Measurements from ENCODE around the gene KLHL12.

Gene KLHL12

GRCh38 chr1:202935844-202936243, 8.8 kb upstream of the KLHL12 start:
- no peak overlapping the region for H3K4me3 ChIP-seq (ENCODE audit: insufficient read depth in 1 of 2, low read depth in 1 of 2, low read length in 2 of 2)
- WGBS, result 79% methylated on average over 1 of the region's 3 CpGs

GRCh38 chr1:202934755-202935154, 7.7 kb upstream of the KLHL12 start:
- WGBS, result 100% methylated on average over 2 of the region's 3 CpGs
- Histone ChIP-seq H3K4ac (ENCODE audit: low read depth in 1 of 2, low read length in 2 of 2) (no peak overlapping the region), H3K4me1 (ENCODE audit: control insufficient read depth, insufficient read depth, low read depth, low read length) (no peaks in the 10 kb centered on the region), H2BK120ac (ENCODE audit: low read depth, low read length) (no peak overlapping the region), H3K4me2 (ENCODE audit: low read length, poor library complexity, severe bottlenecking) (no peak overlapping the region), H3K79me1 (replicated peaks; ENCODE audit: low read length, poor library complexity, severe bottlenecking) (no peaks in the 10 kb centered on the region), H3K4me3 (ENCODE audit: insufficient read depth in 1 of 2, low read depth in 1 of 2, low read length in 2 of 2) (no peak overlapping the region), H3K27ac (ENCODE audit: low read length, poor library complexity, severe bottlenecking) (no peak overlapping the region), H3K18ac (ENCODE audit: low read depth in 1 of 2, low read length in 2 of 2) (no peak overlapping the region), H2AK5ac (ENCODE audit: low read length, severe bottlenecking) (no peak overlapping the region), H3K14ac (ENCODE audit: low read length in 2 of 2) (no peak overlapping the region), H2BK15ac (ENCODE audit: low read depth, poor library complexity, severe bottlenecking) (no peak overlapping the region), H4K91ac (ENCODE audit: low read length) (no peak overlapping the region), H2BK5ac (ENCODE audit: low read depth, low read length, poor library complexity, severe bottlenecking) (no peak overlapping the region), H3K36me3 (ENCODE audit: control insufficient read depth in 1 of 2, insufficient read depth in 2 of 2, low read depth in 1 of 2, low read length in 2 of 2) (peaks cover 0 to 8% of the 10 kb centered on the region in 2 experiments), H3K9me3 (ENCODE audit: control insufficient read depth, low read length) (no peaks in the 10 kb centered on the region), H2BK12ac (ENCODE audit: low read length in 2 of 2) (no peak overlapping the region), H4K8ac (ENCODE audit: low read length) (no peak overlapping the region), H3K23ac (ENCODE audit: low read length in 2 of 2) (no peak overlapping the region), H2AFZ (ENCODE audit: low read depth, low read length) (no peak overlapping the region), H3K27me3 (ENCODE audit: control insufficient read depth in 1 of 2, insufficient read depth in 1 of 2, low read length in 2 of 2) (no peaks in the 10 kb centered on the region), H3K9ac (ENCODE audit: low read length) (no peak overlapping the region)
- no peak for DNase-seq

More at GRCh38 chr1:202935844-202936243, 8.8 kb upstream of the KLHL12 start:
- Histone ChIP-seq H3K18ac (ENCODE audit: low read depth in 1 of 2, low read length in 2 of 2) (no peak overlapping the region), H2BK5ac (ENCODE audit: low read depth, low read length, poor library complexity, severe bottlenecking) (no peak overlapping the region), H3K36me3 (ENCODE audit: control insufficient read depth in 1 of 2, insufficient read depth in 2 of 2, low read depth in 1 of 2, low read length in 2 of 2) (peaks cover 0 to 15% of the 10 kb centered on the region in 2 experiments), H2AFZ (ENCODE audit: low read depth, low read length) (no peak overlapping the region), H3K79me1 (replicated peaks; ENCODE audit: low read length, poor library complexity, severe bottlenecking) (no peaks in the 10 kb centered on the region), H4K8ac (ENCODE audit: low read length) (no peak overlapping the region), H3K23ac (ENCODE audit: low read length in 2 of 2) (no peak overlapping the region), H2BK15ac (ENCODE audit: low read depth, poor library complexity, severe bottlenecking) (no peak overlapping the region), H3K4me2 (ENCODE audit: low read length, poor library complexity, severe bottlenecking) (no peak overlapping the region), H3K4ac (ENCODE audit: low read depth in 1 of 2, low read length in 2 of 2) (no peak overlapping the region), H4K91ac (ENCODE audit: low read length) (no peak overlapping the region), H3K9me3 (ENCODE audit: control insufficient read depth, low read length) (no peaks in the 10 kb centered on the region), H3K9ac (ENCODE audit: low read length) (no peak overlapping the region), H3K27ac (ENCODE audit: low read length, poor library complexity, severe bottlenecking) (no peak overlapping the region), H2BK12ac (ENCODE audit: low read length in 2 of 2) (no peak overlapping the region), H2BK120ac (ENCODE audit: low read depth, low read length) (no peak overlapping the region), H2AK5ac (ENCODE audit: low read length, severe bottlenecking) (no peak overlapping the region), H3K27me3 (ENCODE audit: control insufficient read depth in 1 of 2, insufficient read depth in 1 of 2, low read length in 2 of 2) (no peaks in the 10 kb centered on the region), H3K14ac (ENCODE audit: low read length in 2 of 2) (no peak overlapping the region), H3K4me1 (ENCODE audit: control insufficient read depth, insufficient read depth, low read depth, low read length) (no peaks in the 10 kb centered on the region)
- no peak for DNase-seq

- no peak overlapping the region for H2BK5ac ChIP-seq (ENCODE audit: low read depth, low read length, poor library complexity, severe bottlenecking)
- no peak overlapping the region for H3K4ac ChIP-seq (ENCODE audit: low read depth in 1 of 2, low read length in 2 of 2)
- no peak for DNase-seq
- H3K36me3 ChIP-seq (ENCODE audit: control insufficient read depth in 1 of 2, insufficient read depth in 2 of 2, low read depth in 1 of 2, low read length in 2 of 2), result no peaks in the 10 kb centered on the region
- no peak overlapping the region for H3K4me2 ChIP-seq (ENCODE audit: low read length, poor library complexity, severe bottlenecking)
- H2AFZ ChIP-seq (ENCODE audit: low read depth, low read length), result no peak overlapping the region
- WGBS, result 98% methylated on average over 2 of the region's 2 CpGs
- H3K9ac ChIP-seq (ENCODE audit: low read length), result no peak overlapping the region
- no peak overlapping the region for H4K91ac ChIP-seq (ENCODE audit: low read length)
- no peaks in the 10 kb centered on the region for H3K9me3 ChIP-seq (ENCODE audit: control insufficient read depth, low read length)
- H4K8ac ChIP-seq (ENCODE audit: low read length), result no peak overlapping the region
- H2BK12ac ChIP-seq (ENCODE audit: low read length in 2 of 2), result no peak overlapping the region
- no peak overlapping the region for H3K14ac ChIP-seq (ENCODE audit: low read length in 2 of 2)
- H3K4me1 ChIP-seq (ENCODE audit: control insufficient read depth, insufficient read depth, low read depth, low read length), result no peaks in the 10 kb centered on the region
- no peaks in the 10 kb centered on the region for H3K79me1 ChIP-seq (replicated peaks; ENCODE audit: low read length, poor library complexity, severe bottlenecking)
- H2BK120ac ChIP-seq (ENCODE audit: low read depth, low read length), result no peak overlapping the region
- H3K27me3 ChIP-seq (ENCODE audit: control insufficient read depth in 1 of 2, insufficient read depth in 1 of 2, low read length in 2 of 2), result no peaks in the 10 kb centered on the region
- H3K27ac ChIP-seq (ENCODE audit: low read length, poor library complexity, severe bottlenecking), result no peak overlapping the region
- H2AK5ac ChIP-seq (ENCODE audit: low read length, severe bottlenecking), result no peak overlapping the region
- H3K23ac ChIP-seq (ENCODE audit: low read length in 2 of 2), result no peak overlapping the region
- H3K18ac ChIP-seq (ENCODE audit: low read depth in 1 of 2, low read length in 2 of 2), result no peak overlapping the region
- no peak overlapping the region for H2BK15ac ChIP-seq (ENCODE audit: low read depth, poor library complexity, severe bottlenecking)
- H3K4me3 ChIP-seq (ENCODE audit: insufficient read depth in 1 of 2, low read depth in 1 of 2, low read length in 2 of 2), result no peak overlapping the region
These were observed 5.4 kb upstream of the KLHL12 start for GRCh38 chr1:202932476-202932875.

GRCh38 chr1:202923533-202923932, 3.5 kb downstream of the KLHL12 start:
- Histone ChIP-seq H2BK5ac (ENCODE audit: low read depth, low read length, poor library complexity, severe bottlenecking) (no peak overlapping the region), H3K4me3 (ENCODE audit: insufficient read depth in 1 of 2, low read depth in 1 of 2, low read length in 2 of 2) (no peak overlapping the region), H4K8ac (ENCODE audit: low read length) (no peak overlapping the region), H2AFZ (ENCODE audit: low read depth, low read length) (no peak overlapping the region), H2AK5ac (ENCODE audit: low read length, severe bottlenecking) (no peak overlapping the region), H3K4me1 (ENCODE audit: control insufficient read depth, insufficient read depth, low read depth, low read length) (no peaks in the 10 kb centered on the region), H3K79me1 (replicated peaks; ENCODE audit: low read length, poor library complexity, severe bottlenecking) (peaks cover 12% of the 10 kb centered on the region), H3K14ac (ENCODE audit: low read length in 2 of 2) (no peak overlapping the region), H3K36me3 (ENCODE audit: control insufficient read depth in 1 of 2, insufficient read depth in 2 of 2, low read depth in 1 of 2, low read length in 2 of 2) (peaks cover 0 to 36% of the 10 kb centered on the region in 2 experiments), H3K9ac (ENCODE audit: low read length) (no peak overlapping the region), H3K27me3 (ENCODE audit: control insufficient read depth in 1 of 2, insufficient read depth in 1 of 2, low read length in 2 of 2) (no peaks in the 10 kb centered on the region), H3K9me3 (ENCODE audit: control insufficient read depth, low read length) (no peaks in the 10 kb centered on the region), H3K23ac (ENCODE audit: low read length in 2 of 2) (no peak overlapping the region), H2BK120ac (ENCODE audit: low read depth, low read length) (no peak overlapping the region), H3K27ac (ENCODE audit: low read length, poor library complexity, severe bottlenecking) (no peak overlapping the region), H4K91ac (ENCODE audit: low read length) (no peak overlapping the region), H3K4me2 (ENCODE audit: low read length, poor library complexity, severe bottlenecking) (no peak overlapping the region), H3K18ac (ENCODE audit: low read depth in 1 of 2, low read length in 2 of 2) (no peak overlapping the region), H2BK12ac (ENCODE audit: low read length in 2 of 2) (no peak overlapping the region), H2BK15ac (ENCODE audit: low read depth, poor library complexity, severe bottlenecking) (no peak overlapping the region), H3K4ac (ENCODE audit: low read depth in 1 of 2, low read length in 2 of 2) (no peak overlapping the region)
- no peak for DNase-seq
- 100% methylated on average over 1 of the region's 3 CpGs for WGBS

Measured in mesenchymal stem cell (in vitro differentiated cells and primary cell).